Suppressor macrophage treated with lipopolysaccharide for 1 hour (primary cell): ENCODE data around the gene HOXA9.

Experiments
- DNase-seq, 3 donors: peaks; one replicate each; pipeline ENCODE4 v3.0.0-alpha.2; 2020 to 2022

The HOXA9 gene

DNA sequence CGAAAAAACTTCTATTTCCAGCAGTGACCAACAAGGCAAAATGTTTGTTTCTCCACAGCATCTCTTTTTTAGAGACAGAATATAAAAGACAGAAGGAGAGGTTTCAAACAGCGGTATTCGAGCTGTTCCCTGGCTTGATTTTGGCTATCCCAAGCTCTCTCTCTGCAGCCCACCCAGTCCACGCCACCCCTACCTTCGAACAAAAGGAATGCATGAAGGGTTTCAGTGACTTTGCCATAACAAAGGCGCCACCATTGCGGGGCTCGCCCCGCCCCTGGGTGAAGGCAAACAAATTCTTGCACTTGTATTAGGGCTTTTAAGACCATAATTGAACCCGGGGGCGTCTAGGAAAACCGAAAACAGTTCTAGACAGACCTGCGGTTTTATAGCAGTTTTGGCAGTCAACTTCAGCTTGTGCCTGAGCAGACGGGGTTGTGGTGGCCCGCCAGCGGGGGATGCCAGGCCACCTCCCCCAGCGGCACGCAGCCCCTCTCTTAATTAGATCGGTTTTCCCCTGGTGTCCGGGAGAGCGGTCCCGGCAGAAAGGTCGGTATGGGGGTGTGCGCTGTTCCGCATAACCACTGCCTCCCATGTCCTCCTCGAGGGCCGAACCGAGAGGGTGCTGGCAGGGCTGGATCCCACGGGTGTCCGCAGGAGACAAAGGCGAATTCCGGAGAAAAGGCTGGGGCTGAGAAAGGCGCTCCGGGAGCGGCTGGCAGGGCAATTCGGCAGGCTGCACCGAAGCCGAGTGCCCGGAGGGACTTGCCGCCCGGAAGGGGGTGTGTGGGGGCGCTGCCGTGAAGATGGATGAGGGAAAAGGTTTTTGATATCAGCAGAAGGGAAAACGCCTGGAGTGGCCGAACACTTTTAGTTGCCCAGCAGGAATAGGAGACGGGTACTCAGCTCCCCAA, 22.4 kb upstream of the HOXA9 start:
- peak in 1 of 3 donors; percentile 20 for DNase-seq

DNA sequence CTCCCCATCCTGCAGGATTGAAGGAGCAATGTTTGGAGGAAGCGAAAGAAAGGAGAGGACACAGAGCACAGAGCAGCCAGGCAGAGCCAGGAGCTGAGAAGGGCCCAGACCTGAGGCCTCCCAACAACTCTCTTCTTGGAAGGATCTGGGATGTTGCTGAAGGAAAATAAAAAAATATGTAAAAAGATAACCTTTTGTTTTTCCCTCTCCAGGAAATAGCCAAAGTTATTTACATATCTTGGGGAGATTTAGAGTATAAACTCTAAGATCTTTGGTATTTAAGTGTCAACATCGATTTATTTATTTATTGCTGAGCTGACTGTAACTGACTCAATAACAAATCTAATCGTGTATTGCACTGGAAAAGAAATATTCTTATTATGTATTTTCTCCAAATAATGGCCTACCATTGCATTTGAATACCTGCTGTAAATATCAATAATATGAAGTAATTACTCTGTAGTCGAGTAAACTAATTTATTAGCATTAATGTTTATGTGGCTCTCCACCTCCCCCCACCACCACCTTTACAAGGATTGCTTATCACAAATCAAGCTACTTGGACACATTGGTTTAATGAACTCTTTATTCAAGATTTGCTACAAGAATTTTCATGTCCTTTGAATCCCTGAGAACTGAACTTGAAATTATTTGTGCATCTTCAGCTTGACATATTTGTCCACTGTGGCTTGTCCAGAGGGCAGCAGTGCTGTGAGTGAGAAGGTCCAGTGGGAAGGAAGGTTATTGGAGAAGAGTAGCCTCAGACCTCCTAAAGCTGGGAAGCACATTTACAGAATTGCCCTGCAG, 21.5 kb upstream of the HOXA9 start:
- DNase-seq, result no peak

DNA sequence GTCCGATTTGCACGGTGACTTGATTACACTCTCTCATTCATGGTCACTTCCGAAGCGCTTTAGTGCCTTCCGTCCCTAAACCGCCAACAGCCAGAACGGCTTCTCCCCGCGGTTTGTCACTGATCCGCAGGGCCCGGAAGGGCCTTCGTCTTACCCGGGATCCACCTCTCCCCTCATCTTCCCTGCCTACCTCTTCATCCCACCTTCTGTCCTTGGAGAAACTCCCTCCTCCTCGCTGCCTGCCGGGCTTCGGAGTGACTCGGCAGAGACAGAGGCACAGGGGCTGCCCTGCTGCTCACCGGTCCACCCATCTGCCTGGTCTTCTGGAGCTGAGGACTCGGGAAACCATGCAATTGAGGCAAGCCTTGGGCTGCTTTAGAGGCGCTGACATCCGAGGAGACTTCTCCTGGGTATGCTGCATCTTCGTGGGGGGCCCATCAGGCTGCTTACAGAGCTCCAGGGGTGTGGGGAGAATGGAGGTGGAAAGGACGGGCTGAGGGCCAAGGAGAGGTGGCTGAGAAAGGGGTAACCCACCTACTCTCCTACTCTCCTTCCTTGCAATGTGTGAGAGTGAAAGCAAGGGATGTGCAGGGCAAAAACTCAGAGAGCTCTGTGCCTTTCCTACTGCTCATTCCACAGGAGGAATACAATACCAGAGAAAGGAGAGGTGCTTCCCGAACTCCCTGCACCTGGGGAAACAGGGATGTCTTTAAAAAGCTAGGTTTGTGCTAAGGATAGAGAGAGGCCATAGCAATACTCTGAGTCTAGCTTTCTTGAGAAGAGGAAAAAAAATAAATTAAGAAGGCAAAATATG, 20.7 kb upstream of the HOXA9 start:
- DNase-seq, result no peak

DNA sequence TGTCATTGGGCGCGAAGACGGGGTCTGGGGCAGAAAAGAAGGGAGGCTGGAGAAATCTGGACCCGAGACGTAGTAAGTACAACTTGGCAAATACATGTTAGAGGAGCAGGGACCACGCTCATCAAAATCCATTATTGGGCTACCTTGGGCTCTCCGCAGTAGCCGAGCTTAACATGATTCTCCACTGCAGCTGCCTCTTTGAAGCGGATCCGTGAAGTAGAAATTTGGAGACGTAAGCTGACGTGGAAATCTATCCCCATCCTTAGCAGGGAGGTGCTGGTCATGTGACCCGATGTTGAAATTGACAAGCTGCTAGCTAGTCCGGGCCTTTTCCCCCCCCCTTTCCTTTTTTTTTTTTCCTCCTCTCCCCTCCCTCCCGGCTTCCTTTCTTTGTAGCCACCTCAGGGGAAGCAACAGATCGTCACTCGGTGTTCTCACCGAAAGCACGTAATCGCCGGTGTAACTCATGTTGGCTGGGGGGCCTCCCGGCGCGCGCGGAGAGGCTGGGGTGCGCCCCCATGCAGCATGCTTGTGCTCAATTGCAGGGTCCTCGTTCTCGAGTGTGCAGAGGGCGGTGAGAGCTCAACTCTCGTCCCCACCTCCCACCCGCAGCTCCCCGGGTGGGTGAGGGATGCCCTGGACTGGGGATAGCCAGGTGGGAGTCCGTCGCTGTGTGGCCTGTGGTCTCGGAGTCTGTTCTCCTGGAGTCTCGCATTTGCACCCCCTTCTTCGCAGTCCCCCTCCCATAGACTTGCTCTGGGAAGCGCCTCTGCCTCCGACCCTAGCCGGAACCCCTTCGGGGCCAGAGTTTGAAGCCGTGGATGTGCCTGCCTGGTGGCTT, 19.9 kb upstream of the HOXA9 start, which contains the start of gene HOXA11:
Gene HOXA11, minus strand, starts transcription at position 220 of the 841 bp plus-strand sequence. Its CDS starts 88 bp downstream, at position 132.
- peak in 1 of 3 donors; percentile 45 for DNase-seq

DNA sequence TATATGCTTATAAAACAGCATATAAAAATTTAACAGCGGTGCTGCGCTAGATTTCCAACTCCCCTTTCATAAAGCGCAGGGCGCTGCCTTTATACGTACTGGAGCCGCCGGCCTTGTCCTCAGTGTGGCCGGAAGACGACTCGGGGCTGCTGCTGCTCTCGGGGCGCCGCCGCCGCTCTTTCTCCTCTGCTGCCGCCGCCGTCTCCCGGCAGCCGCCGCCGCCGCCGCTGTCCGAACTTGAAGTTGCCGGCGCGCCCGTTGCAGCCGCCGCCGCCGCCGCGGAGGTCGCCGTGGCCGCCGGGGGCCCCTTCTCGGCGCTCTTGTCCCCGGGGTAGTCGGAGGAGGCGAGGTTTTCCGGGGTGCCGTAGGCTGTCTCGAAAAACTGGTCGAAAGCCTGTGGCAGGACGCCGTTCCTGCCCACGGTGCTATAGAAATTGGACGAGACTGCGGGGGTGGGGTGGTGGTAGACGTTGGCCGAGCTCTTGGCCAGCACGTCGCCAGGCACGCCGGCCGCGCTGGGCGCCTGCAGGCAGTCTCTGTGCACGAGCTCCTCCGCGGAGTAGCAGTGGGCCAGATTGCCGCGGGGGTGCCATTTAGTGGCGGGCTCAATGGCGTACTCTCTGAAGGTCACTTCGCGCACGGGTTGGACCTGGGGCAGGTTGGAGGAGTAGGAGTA, 19.1 kb upstream of the HOXA9 start:
- peak; percentile 52 to 69 (median 55) for DNase-seq

DNA sequence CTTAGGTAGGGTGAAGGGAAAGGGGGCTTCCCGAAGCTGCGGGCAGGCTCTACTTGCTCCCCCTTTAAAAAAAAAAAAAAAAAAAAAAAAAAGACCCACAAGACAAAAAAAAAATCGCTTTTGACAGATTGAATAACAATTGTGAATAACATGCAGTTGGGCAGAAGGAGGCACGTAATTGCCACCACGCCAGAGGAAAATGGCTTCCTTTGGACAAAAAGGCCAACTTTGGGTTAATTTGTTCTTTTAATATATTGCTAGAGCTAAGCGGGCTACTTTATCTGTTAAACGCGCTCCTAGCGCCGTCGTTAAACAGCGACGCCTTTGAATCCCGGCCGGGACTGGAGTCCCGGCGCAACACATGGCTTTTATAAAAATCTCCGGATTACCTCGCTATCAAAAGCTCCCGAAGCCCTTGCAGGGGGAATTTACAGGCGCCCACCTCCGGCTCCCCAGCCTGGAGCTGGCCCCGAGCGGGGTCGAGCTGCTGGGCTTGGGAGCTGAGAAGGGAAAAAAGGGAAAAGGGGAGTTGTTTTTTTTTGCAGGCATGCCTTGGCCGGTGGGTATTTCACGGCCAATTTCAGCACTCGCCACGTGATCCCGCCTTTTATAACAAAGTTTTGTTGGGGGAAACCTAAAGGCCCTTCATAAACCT, 18.5 kb upstream of the HOXA9 start:
- peak in 1 of 3 donors; percentile 39 for DNase-seq

DNA sequence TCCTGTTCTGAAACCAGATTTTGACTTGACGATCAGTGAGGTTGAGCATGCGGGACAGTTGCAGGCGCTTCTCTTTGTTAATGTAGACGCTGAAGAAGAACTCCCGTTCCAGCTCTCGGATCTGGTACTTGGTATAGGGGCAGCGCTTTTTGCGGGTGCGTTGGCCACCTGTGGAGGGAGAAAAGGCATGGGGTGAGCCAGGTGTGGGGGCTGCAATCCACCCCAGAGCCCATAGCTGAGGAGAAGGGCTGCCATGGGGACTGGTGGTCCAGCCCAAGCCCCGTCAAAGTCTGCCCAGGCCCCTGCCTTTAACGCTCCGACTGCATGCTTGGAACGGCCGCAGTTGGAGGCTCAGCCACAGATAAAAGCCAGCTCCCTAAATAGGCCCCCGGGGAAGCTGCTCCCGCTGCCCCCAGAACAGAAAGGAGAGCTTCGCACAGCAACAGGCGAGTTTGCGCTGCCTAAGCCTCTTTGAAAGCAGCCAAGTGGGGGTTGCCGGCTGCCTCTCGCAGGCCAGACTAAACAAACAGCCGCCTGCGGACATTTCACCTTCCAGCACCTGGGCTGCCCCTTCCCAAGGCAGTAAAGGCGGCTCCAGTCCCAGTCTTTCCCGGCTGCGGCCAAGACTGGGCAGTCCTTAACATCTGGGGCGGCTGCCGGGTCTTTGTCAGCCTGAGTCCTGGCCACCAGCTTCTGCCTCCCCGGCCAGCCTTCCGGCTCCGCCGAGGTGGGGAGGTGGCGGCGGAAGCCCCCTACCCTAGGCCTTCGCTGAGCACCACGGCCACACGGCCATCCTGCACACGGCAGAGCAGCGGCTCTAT, 17.7 kb upstream of the HOXA9 start:
- DNase-seq, result no peak

DNA sequence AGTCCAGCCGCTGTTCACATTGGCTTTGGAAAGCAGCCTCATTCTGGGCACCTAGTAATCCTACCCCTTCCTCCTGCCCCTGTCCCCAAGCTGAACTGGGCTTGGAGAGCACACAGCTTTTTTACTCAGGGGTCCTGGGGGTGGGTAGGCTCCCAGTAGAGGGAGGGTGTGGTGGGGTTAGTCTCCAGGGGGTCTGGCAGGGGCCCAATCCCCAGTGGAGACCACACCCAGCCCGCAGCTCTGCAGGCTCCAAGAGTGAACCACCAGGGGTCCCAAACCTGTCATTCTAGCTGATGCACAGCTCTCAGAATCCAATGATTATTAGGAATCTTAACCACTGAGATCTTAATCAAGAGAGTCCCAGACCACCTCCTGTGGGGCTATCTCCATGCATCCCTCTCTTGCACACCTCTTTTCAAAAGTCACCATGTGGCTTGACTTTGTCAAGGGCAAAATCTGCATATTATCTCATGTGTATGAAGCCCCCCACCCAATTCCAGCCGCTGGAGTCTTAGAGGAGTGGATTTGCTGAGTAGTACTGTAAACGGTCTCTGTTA, 17.0 kb upstream of the HOXA9 start:
- no peak for DNase-seq

DNA sequence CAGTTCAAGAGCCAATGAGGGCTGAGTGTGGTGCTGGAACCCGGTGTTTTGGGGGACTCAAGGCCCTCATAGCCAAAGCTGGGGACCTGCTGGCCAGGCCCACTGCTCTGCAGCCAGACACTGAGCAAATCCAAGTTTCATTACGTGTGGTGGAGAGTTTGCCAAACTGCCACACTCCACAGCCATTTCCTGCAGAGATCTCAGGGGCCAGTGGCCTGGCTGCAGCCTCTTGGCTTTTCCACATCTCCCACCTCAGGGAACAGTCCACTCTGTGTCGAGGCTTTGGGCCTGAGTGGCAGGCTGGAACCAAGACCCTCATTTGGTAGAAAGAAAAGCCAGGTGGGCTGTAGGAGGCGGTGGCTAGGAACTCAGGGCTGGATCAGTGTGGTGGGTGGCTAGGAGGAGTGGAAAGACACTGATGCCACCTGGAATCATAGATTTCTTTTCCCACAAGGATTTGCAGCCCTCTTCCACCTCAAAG, 16.5 kb upstream of the HOXA9 start:
- no peak for DNase-seq

DNA sequence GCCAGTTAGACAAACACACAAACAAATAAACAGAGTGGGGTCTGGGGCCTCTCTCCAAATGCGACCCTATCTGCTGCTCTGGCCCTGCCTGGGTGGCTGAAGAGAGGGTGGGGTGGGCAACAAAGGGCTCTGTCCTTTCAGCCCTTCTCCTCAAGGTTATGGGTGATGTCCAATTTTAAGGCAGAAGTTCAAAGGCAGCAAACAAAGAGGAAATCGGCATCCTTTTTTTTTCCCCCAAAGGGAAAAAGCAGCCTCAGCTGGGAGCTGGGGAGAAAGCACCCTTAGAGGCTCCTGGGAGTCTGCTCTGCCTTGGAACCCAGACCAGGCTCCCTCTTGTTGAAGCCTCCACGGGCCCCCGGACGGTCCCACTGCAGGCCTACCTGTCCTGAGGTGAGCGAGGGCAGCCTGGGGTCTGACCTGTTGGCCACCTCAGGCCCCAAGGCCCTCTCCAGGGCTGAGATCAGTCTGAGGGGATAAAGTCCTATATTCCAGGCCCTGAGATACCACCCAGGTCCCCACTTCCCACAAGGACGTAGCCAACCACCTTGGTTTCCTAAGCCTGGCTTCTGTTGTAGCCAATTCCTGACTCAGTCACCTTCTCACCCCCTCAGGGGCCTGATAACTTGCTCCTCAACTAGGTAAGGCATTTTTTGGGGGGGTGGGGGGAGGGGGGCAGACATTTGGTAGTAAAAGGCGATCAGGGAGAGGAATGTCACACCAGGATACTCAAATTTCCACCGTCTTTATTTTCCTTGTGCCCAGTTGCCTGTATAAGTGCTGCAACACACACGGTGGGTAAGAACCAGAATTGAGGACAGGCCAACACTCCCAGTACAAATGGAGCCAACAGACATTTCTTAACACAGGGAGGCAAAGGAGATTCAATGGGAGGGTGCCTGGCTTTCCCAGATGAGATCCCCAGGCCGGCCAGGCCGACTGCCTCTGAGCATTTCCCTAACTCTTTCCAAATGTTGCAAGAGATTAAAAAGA, 15.4 kb upstream of the HOXA9 start:
- no peak for DNase-seq

DNA sequence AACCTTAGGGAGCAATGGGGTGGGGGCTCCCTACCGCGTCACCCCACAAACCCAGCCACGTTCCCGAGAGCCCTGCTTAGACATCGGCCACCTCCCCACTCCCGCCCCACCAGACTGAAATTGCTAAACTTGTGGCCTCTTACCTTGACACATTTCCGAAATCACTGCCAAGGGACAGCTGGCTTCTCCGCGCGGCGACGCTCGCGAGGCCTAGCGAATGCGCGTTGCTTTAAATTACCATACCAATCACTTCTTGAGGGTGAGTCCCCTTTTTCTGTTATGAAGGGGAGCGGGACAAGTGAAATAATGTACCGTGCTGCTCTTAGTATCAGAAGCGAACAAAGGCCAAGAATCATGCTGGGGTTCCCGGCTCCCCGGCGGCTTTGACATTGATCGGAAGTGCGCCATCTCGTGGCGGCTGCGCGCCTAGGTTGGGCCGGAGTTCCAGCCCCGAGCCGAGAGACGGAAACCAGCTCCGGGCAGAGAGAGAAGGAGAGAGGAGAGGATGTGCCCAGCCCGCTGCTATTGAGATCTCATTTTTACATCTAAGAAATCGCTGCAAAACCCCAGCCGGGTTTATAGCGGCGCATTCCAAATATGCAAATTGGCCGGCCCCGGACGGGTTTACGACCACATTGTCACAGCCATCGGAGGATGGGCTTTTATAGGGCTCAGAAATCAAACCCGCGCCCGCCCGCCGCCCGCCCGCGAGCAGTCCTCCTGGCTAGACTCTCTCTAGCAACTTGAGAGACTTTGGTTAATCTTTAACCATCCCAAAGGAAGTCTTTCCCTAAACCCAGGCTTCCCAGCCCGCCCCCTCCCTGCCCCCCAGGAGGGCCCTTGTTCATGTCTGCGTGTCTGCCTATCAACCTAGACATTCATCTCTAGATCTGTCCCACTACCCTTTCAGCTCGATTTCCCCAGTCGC, 14.4 kb upstream of the HOXA9 start:
- peak; percentile 81 to 91 (median 89) for DNase-seq

DNA sequence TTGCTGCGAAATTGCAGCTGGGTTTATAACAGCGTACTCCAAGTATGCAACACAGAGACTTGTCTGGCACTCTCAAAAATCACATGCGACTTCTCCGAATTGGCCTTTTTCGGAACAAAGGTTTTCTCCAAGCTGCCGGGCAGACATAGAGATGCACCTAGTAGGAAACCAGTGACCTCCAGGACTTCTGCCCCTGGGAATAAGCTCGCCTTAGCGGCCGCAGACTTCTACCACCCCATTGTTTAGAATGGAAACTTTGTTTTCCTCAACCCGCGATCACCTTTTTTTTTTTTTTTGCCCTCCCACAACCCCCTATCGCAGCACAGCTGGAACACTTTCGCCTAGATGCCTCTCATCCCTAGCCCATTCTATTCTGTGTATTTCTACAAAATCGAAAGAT, 13.7 kb upstream of the HOXA9 start:
- DNase-seq, result no peak

DNA sequence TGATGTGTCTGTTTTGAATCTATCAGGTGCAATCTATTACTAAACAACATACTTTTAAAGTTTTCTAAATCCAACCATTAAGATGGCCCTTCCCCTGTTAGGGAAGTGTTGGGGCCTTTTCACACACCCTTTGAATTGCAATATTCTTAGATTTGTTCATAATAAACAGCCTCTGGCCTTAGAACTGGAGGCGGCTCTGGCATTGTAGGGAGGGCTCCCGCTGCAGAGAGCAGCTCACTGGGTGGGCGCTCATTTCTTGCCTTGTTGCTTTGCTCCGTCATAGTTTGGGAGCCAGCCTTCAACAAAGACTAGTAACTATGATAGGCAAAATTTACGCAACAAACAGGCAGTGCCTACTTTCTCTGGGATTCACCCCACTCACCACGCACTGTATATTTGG, 13.0 kb upstream of the HOXA9 start:
- DNase-seq, result no peak

DNA sequence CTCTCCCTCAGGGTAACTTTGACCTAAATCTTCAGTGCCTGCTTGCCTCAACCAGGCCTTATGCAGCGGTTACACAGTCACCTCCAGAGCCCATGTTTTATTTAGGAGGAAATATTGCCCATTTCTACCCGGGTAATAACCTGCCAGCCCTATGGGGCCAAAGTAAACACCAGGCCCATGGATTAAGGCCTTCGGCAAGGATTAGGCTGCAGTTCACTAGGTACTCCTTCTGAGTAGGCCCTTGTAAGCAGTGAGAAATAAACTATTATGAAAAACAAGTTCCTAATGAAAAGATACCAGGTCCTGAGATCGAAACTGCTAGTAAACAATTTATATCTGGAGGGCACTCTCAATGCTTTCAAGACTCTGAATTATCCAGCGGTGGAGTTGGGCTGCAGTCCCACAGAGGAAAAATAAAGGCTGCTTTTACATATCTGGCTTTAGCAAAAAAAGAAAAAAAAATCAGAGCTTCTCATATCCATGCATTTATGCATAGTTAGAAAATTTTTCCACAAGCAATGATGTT, 12.5 kb upstream of the HOXA9 start:
- DNase-seq, result no peak

DNA sequence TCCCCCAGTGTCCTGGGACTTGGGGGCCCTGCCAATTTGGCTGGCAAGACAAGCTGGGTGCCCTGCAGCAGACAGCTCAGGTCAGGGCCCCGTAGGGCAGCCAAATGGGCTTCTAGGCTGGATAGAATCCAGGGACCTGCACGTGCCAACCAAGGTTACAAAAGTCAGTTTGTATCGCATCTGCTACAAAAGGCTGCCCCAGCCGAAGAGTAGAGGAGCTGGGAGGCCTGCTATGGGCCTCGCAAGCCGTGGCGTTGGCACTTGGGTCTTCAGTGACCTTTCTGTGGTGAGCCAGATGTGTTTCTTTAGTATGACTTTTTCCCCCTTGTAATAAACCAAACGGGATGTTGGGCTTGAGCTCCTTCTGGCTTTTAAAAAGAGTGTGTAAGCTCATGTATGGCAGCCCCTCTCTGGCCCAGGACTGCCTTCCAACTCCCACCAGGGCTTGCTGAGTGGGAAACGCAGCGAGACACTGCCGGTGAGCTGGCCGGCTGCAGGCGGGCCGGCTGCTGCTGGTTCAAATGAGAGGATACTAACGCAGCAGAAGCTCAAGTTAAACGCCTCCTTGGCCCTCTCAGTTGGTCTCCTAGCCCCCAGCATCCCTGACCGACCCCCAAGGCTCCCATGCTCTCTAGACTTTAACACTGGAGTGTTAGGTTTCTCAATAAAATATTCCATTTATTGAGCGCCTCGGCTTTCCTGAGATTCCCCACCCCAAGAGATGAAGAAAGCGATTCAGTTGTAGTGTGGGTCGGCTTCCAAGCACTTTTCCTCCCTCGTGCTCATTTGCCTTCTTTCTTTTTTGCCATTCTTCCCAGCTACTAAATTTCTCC, 11.8 kb upstream of the HOXA9 start:
- no peak for DNase-seq

DNA sequence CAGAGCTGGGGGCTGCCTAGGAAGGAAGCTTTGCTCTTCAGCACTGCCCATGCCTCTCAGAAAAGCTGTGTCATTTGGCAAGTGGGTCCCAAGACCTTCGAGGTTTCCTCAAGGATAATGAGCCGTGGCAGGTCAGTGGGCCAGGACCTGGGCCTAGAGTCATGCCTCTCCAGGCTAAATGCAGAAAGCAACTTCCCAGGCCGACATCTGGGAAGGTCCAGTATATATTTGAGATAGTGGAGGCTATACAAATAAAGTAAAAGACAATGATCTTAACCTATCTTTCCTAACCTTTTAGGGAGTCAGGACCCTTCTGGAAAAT, 11.1 kb upstream of the HOXA9 start:
- DNase-seq, result no peak
